K562 (cell line): ENCODE data around the gene NR2E1. TPM values are rescaled to one million over a fixed set of nuclear protein-coding genes. Genes with fewer than 3 reads are reported as not detected.

Experiments used
- ATAC-seq: fragments of 200-7000 bp; cut with Tn5 transposase; 3 replicates; pipeline ENCODE4 v1.9.1; 2020; ENCODE audit warnings: moderate library complexity
- BruUV-seq: library from RNA; stranded (reverse); fragments of 400-500 nt; replicated peaks from 2 replicates; lab custom pipeline; 2021; lab: Mats Ljungman, UMichigan
- CTCF ChIA-PET: fragments of 300-600 bp; formaldehyde crosslinking; extraction: SDS; loops from one replicate; lab custom pipeline; 2021; ENCODE audit warnings: low intra/inter-chr PET ratio; lab: Yijun Ruan, JAX
- POLR2A ChIA-PET: fragments of 300-600, 350-650 bp; sonication (Branson Sonifier 250); formaldehyde crosslinking; extraction: SDS; loops from one replicate; lab custom pipeline; 2021; ENCODE audit warnings: antibody characterized with exemption, inconsistent platforms; lab: Yijun Ruan, JAX
- DNase-seq, 4 experiments: peaks; one replicate each; pipeline versions ENCODE4 v3.0.0 to v3.0.0-alpha.2; 2011 to 2018; ENCODE audit warnings: low spot score in 3 of 4, mixed read lengths in 3 of 4; ENCODE audit errors: extremely low read depth in 1 of 4
- FAIRE-seq: peaks from 2 replicates; lab custom pipeline; 2011; peaks lifted over from hg19 to GRCh38; lab: Jason Lieb, UNC
- H2AFZ ChIP-seq: 2 replicates; pipeline ENCODE4 v1.6.0; 2011; ENCODE audit warnings: low read depth, low read length, control low read depth, inconsistent platforms
- H3K27ac ChIP-seq: fragments of 200-600 bp; 3 replicates; pipeline ENCODE4 v1.8.0; 2011; ENCODE audit warnings: low read depth, mild to moderate bottlenecking, control low read depth, inconsistent platforms, low read length, moderate library complexity, mixed read lengths; ENCODE audit errors: extremely low read depth
- H3K27me3 ChIP-seq, 2 experiments: fragments of 300-600 bp in 1 of 2; 2 replicates in 1 of 2; 3 replicates in 1 of 2; pipeline versions ENCODE4 v1.6.0 to v1.8.0; 2011; ENCODE audit warnings: inconsistent platforms in 2 of 2, low read length in 2 of 2, mild to moderate bottlenecking in 1 of 2, mixed read lengths in 1 of 2, moderate library complexity in 1 of 2; ENCODE audit not compliant: control insufficient read depth in 2 of 2, insufficient read depth in 2 of 2
- H3K36me3 ChIP-seq: fragments of 300-600 bp; 3 replicates; pipeline ENCODE4 v1.8.0; 2011; ENCODE audit warnings: mild to moderate bottlenecking, low read length, inconsistent platforms; ENCODE audit not compliant: control insufficient read depth, insufficient read depth
- H3K4me1 ChIP-seq, 2 experiments: fragments of 200-600 bp in 1 of 2; replicated peaks in 1 of 2; 2 replicates in 1 of 2; 3 replicates in 1 of 2; pipeline versions ENCODE4 v1.5.1 to v1.8.0; 2011; ENCODE audit warnings: inconsistent platforms in 2 of 2, low read length in 2 of 2, mild to moderate bottlenecking in 1 of 2, mixed read lengths in 1 of 2, moderate library complexity in 1 of 2; ENCODE audit not compliant: control insufficient read depth in 2 of 2, insufficient read depth in 2 of 2
- H3K4me2 ChIP-seq: 2 replicates; pipeline ENCODE4 v1.6.1; 2011; ENCODE audit warnings: low read length, control low read depth, inconsistent platforms, mixed read lengths; ENCODE audit not compliant: insufficient read depth
- H3K4me3 ChIP-seq: fragments of 200-600 bp; sonication (generic), shearing (Covaris generic); 2 replicates; pipeline ENCODE4 v1.5.1; 2016; ENCODE audit warnings: control low read depth, inconsistent platforms
- H3K79me2 ChIP-seq: fragments of 200-600 bp; 3 replicates; pipeline ENCODE4 v1.8.0; 2011; ENCODE audit warnings: low read length, inconsistent platforms; ENCODE audit not compliant: control insufficient read depth, insufficient read depth
- H3K9ac ChIP-seq, 2 experiments: 2 replicates each; pipeline versions ENCODE4 v1.6.0 to v1.6.1; 2011; ENCODE audit warnings: low read depth in 2 of 2, low read length in 2 of 2, control low read depth in 1 of 2, inconsistent platforms in 1 of 2, mild to moderate bottlenecking in 1 of 2, mixed read lengths in 1 of 2; ENCODE audit not compliant: insufficient read depth in 1 of 2
- H3K9me1 ChIP-seq: one replicate; pipeline ENCODE4 v1.6.0; 2011; ENCODE audit warnings: inconsistent platforms, mild to moderate bottlenecking, low read length, moderate library complexity; ENCODE audit not compliant: control insufficient read depth, insufficient read depth
- H3K9me3 ChIP-seq: replicated peaks from 2 replicates; pipeline ENCODE4 v1.5.1; 2011; ENCODE audit warnings: low read depth, low read length, inconsistent platforms; ENCODE audit not compliant: control insufficient read depth, insufficient read depth
- H4K20me1 ChIP-seq: replicated peaks from 2 replicates; pipeline ENCODE4 v1.6.1; 2011; ENCODE audit warnings: low read length, inconsistent platforms, mixed read lengths; ENCODE audit not compliant: control insufficient read depth, insufficient read depth
- ASH1L ChIP-seq: fragments of 450-650 bp; IDR thresholded peaks from 2 replicates; pipeline ENCODE4 v1.6.1; 2018; ENCODE audit warnings: borderline replicate concordance, mild to moderate bottlenecking, low read depth; ENCODE audit not compliant: partially characterized antibody
- CBX2 ChIP-seq: fragments of 200-600 bp; sonication (generic); IDR thresholded peaks from one replicate; pipeline ENCODE4 v1.6.1; 2012; ENCODE audit warnings: mild to moderate bottlenecking, low read length, inconsistent platforms; ENCODE audit not compliant: insufficient read depth, poor library complexity, severe bottlenecking
- CBX8 ChIP-seq: fragments of 200-600 bp; sonication (generic); IDR thresholded peaks from 2 replicates; pipeline ENCODE4 v1.6.1; 2012; ENCODE audit warnings: borderline replicate concordance, mixed run types, low read depth, mild to moderate bottlenecking, moderate library complexity, mixed read lengths, low read length, control low read depth, inconsistent platforms; ENCODE audit not compliant: poor library complexity, severe bottlenecking; ENCODE audit errors: extremely low read depth
- KLF13 ChIP-seq: fragments of 450-650 bp; IDR thresholded peaks from 2 replicates; pipeline ENCODE4 v1.6.1; 2016; ENCODE audit warnings: missing genetic modification characterization, low read depth, mild to moderate bottlenecking, missing compliant biosample characterization, moderate library complexity, borderline replicate concordance
- NR1H2 ChIP-seq: sonication (generic); formaldehyde crosslinking; IDR thresholded peaks from 2 replicates; pipeline ENCODE4 v1.4.0; 2020; ENCODE audit warnings: mild to moderate bottlenecking, missing genetic modification reagents
- RBM25 ChIP-seq: fragments of 200-400 bp; formaldehyde crosslinking; IDR thresholded peaks from 2 replicates; pipeline ENCODE4 v1.6.1; 2018; ENCODE audit warnings: low read length, low read depth, moderate library complexity; ENCODE audit not compliant: severe bottlenecking
- RUNX1 ChIP-seq: sonication (generic); IDR thresholded peaks from 2 replicates; pipeline ENCODE4 v1.6.1; 2016; ENCODE audit warnings: antibody characterized with exemption, low read depth
- SIRT6 ChIP-seq: IDR thresholded peaks from one replicate; pipeline ENCODE4 v1.6.1; 2012; ENCODE audit warnings: low read depth, mild to moderate bottlenecking, control low read depth, inconsistent platforms, low read length, moderate library complexity
- ZNF707 ChIP-seq: fragments of 250-450 bp; sonication (Bioruptor Pico); conservative IDR thresholded peaks from 2 replicates; pipeline ENCODE4 v1.8.0; 2022; ENCODE audit warnings: inconsistent platforms, mild to moderate bottlenecking, moderate library complexity
- ZNF76 ChIP-seq: fragments of 250-450 bp; sonication (Bioruptor Pico); IDR thresholded peaks from 2 replicates; pipeline ENCODE4 v1.4.0; 2020; ENCODE audit warnings: mild to moderate bottlenecking, moderate library complexity, borderline replicate concordance
- WGBS: fragments of 100-300 bp; shearing (Covaris generic); methylation state at CpG from one replicate; pipeline ENCODE4 v1.1.6; 2016; ENCODE audit warnings: low coverage, mixed read lengths; ENCODE audit not compliant: insufficient coverage; ENCODE audit errors: missing lambda C conversion rate; 5-methylcytosine and 5-hydroxymethylcytosine counted together
- in situ Hi-C: fragments of 300-500 bp; cut with MboI; formaldehyde crosslinking; loops from 4 replicates; pipeline ENCODE4 v1.15.0; 2018; ENCODE audit warnings: inconsistent platforms, mixed read lengths
- intact Hi-C: fragments of 100-400 bp; cut with micrococcal nuclease; formaldehyde crosslinking; loops from 2 replicates; pipeline ENCODE4 v1.14.2; 2022
- polyA plus RNA-seq, 8 experiments: library from polyadenylated mRNA; depleted of rRNA in 4 of 8; stranded (reverse) in 5 of 8; unstranded in 3 of 8; fragments of >200 nt; fragmentation: Nextera tagmentation in 2 of 8; fragmentation: Illumina TruSeq in 1 of 8; extraction: Ambion mirVana in 2 of 8; extraction: Trizol in 1 of 8; gene quantifications; 2 replicates each; pipeline versions ENCODE4 v1.2.1 to v1.2.3, GENCODE V29; 2011 to 2014; ENCODE audit warnings: inconsistent platforms in 1 of 8, missing spikeins in 1 of 8
- total RNA-seq, 7 experiments: library from RNA; depleted of rRNA in 6 of 7; stranded (reverse); fragments of >200 nt in 6 of 7; fragmentation: Illumina TruSeq in 2 of 7; extraction: Trizol in 2 of 7; gene quantifications; 2 replicates each; pipeline versions ENCODE4 v1.2.1 to v1.2.3, GENCODE V29; 2011 to 2021; ENCODE audit warnings: low replicate concordance in 1 of 7
- TF ChIP-seq, protein P1 (sequence below): fragments of 450-650 bp; conservative IDR thresholded peaks from 2 replicates; pipeline ENCODE4 v1.6.1; 2016; ENCODE audit warnings: missing genetic modification characterization, low read depth, mild to moderate bottlenecking, control low read depth, missing compliant biosample characterization
- TF ChIP-seq, protein P2 (sequence below): sonication (generic); formaldehyde crosslinking; IDR thresholded peaks from 2 replicates; pipeline ENCODE4 v1.8.1; 2023; ENCODE audit warnings: mild to moderate bottlenecking, missing genetic modification reagents, moderate library complexity

The NR2E1 gene
- total and polyA plus RNA-seq, 9 of the 15 experiments (the other 6 are each of a cell fraction or from before 2014, with no cell fraction given): not detected

GRCh38 chr6:108157234-108157980, 8.4 kb upstream of the NR2E1 start:
- intact Hi-C loops: no loop called here
- ATAC-seq (no peak), FAIRE-seq (no peak)

GRCh38 chr6:108157981-108158525, 7.8 kb upstream of the NR2E1 start:
- intact Hi-C loops (no loop called here), in situ Hi-C loops (no loop called here)
- ATAC-seq (no peak), DNase-seq (no peak), FAIRE-seq (no peak)
- CTCF ChIA-PET: no interaction called here
- H3K36me3 ChIP-seq: no peaks in the 10 kb centered on the region
- no peak overlapping the region for H3K4me3 ChIP-seq
- no peaks in the 10 kb centered on the region for H3K9me3 ChIP-seq
- peaks cover 0 to 12% of the 10 kb centered on the region in 2 experiments; a peak in 2 of 5 replicates for H3K4me1 ChIP-seq
- POLR2A ChIA-PET: no interaction called here
- no TSS peak for BruUV-seq
- H3K27me3 ChIP-seq: peaks cover 31 to 46% of the 10 kb centered on the region in 2 experiments
- WGBS: 45% methylated on average over 22 of the region's 38 CpGs
- H3K27ac ChIP-seq: no peak overlapping the region
- H3K9ac ChIP-seq: no peak overlapping the region
- H3K79me2 ChIP-seq: no peaks in the 10 kb centered on the region
- no peak overlapping the region for H2AFZ ChIP-seq
- H4K20me1 ChIP-seq: no peaks in the 10 kb centered on the region
- H3K4me2 ChIP-seq: no peak overlapping the region
- no peaks in the 10 kb centered on the region for H3K9me1 ChIP-seq
- no peak for TF ChIP-seq ZNF707 (CRISPR knock-in tag)
- peak; percentile 64 for TF ChIP-seq RBM25
- no peak for TF ChIP-seq ASH1L
- peak; percentile 33 for TF ChIP-seq CBX2
- TF ChIP-seq, protein P1, sequence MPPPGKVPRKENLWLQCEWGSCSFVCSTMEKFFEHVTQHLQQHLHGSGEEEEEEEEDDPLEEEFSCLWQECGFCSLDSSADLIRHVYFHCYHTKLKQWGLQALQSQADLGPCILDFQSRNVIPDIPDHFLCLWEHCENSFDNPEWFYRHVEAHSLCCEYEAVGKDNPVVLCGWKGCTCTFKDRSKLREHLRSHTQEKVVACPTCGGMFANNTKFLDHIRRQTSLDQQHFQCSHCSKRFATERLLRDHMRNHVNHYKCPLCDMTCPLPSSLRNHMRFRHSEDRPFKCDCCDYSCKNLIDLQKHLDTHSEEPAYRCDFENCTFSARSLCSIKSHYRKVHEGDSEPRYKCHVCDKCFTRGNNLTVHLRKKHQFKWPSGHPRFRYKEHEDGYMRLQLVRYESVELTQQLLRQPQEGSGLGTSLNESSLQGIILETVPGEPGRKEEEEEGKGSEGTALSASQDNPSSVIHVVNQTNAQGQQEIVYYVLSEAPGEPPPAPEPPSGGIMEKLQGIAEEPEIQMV (tag): no peak
- TF ChIP-seq RUNX1: no peak
- no peak for TF ChIP-seq KLF13 (tag)
- TF ChIP-seq, protein P2, sequence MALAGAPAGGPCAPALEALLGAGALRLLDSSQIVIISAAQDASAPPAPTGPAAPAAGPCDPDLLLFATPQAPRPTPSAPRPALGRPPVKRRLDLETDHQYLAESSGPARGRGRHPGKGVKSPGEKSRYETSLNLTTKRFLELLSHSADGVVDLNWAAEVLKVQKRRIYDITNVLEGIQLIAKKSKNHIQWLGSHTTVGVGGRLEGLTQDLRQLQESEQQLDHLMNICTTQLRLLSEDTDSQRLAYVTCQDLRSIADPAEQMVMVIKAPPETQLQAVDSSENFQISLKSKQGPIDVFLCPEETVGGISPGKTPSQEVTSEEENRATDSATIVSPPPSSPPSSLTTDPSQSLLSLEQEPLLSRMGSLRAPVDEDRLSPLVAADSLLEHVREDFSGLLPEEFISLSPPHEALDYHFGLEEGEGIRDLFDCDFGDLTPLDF (CRISPR knock-in tag): no peak
- TF ChIP-seq NR1H2 (CRISPR knock-in tag): no peak

More at GRCh38 chr6:108157234-108157980, 8.4 kb upstream of the NR2E1 start:
- POLR2A ChIA-PET: no interaction called here
- TF ChIP-seq ZNF76 (CRISPR knock-in tag) (no peak), CBX2 (peak; percentile 74), SIRT6 (no peak), CBX8 (peak; percentile 60)
- TF ChIP-seq, all 486 proteins: peak for 2
- no peaks in the 10 kb centered on the region for H3K79me2 ChIP-seq
- no TSS peak for BruUV-seq
- peaks cover 34 to 44% of the 10 kb centered on the region in 2 experiments for H3K27me3 ChIP-seq
- no peak overlapping the region for H3K4me2 ChIP-seq
- WGBS: 22% methylated on average over 20 of the region's 60 CpGs
- no peak overlapping the region for H3K4me3 ChIP-seq
- CTCF ChIA-PET: no interaction called here
- H3K9me3 ChIP-seq: no peaks in the 10 kb centered on the region
- peaks cover 0 to 12% of the 10 kb centered on the region in 2 experiments; a peak in 2 of 5 replicates for H3K4me1 ChIP-seq
- H3K9ac ChIP-seq: no peak overlapping the region
- no peaks in the 10 kb centered on the region for H4K20me1 ChIP-seq
- H2AFZ ChIP-seq: no peak overlapping the region
- H3K9me1 ChIP-seq: no peaks in the 10 kb centered on the region
- DNase-seq: no peak
- in situ Hi-C loops: no loop called here
- no peaks in the 10 kb centered on the region for H3K36me3 ChIP-seq
- H3K27ac ChIP-seq: no peak overlapping the region
